Inflammatory macrophage (primary cell): ENCODE results near the gene RIPK1.
"Not testable (repeated sequence)": the region's sequence is repeated elsewhere in the genome, so short reads cannot be mapped to it uniquely, and the experiment has no call there.

Experiments
- DNase-seq, 2 donors: peaks; one replicate each; pipeline ENCODE4 v3.0.0-alpha.2; 2020 to 2022
- total RNA-seq, 18 experiments: gene quantifications; one replicate each; lab custom pipeline; 2026; ENCODE audit warnings: mixed read lengths in 6 of 18, inconsistent platforms in 2 of 18; lab: John Stamatoyannopoulos, UW

The RIPK1 gene
- 44.5 to 195 (median 62.1) reads per million in 18 experiments for total RNA-seq

- peak; percentile 92 to 95 for DNase-seq
Observed at GRCh38 chr6:3068329-3069214, at the start of gene RIPK1. Gene RIPK1 (plus strand): TSS chr6:3068494. CDS start chr6:3076824, 8,330 bp downstream.

- peak; percentile 29 to 33 for DNase-seq
Observed at GRCh38 chr6:3019065-3019464, 49.2 kb upstream of the RIPK1 start.

GRCh38 chr6:3019749-3020320 lies 48.5 kb upstream of the RIPK1 start:
- DNase-seq: no peak

GRCh38 chr6:3020976-3021598 lies 47.2 kb upstream of the RIPK1 start:
- not testable (repeated sequence) for DNase-seq

- peak; percentile 46 to 52 for DNase-seq
Observed at GRCh38 chr6:3022765-3023662, 45.3 kb upstream of the RIPK1 start.

GRCh38 chr6:3023663-3024483 lies 44.4 kb upstream of the RIPK1 start:
- peak; percentile 97 for DNase-seq

GRCh38 chr6:3026791-3027626 lies 41.3 kb upstream of the RIPK1 start:
- DNase-seq: peak; percentile 85 to 87

- DNase-seq: not testable (repeated sequence)
Observed at GRCh38 chr6:3028156-3028555, 40.1 kb upstream of the RIPK1 start.

- DNase-seq: no peak
Observed at GRCh38 chr6:3031857-3032640, 36.2 kb upstream of the RIPK1 start.

GRCh38 chr6:3032986-3033385 lies 35.3 kb upstream of the RIPK1 start:
- DNase-seq: no peak

GRCh38 chr6:3033652-3034051 lies 34.6 kb upstream of the RIPK1 start:
- DNase-seq: no peak

GRCh38 chr6:3035397-3035796 lies 32.9 kb upstream of the RIPK1 start:
- DNase-seq: no peak

GRCh38 chr6:3036861-3037637 lies 31.2 kb upstream of the RIPK1 start:
- no peak for DNase-seq

- peak; percentile 32 to 40 for DNase-seq
Observed at GRCh38 chr6:3037638-3038365, 30.5 kb upstream of the RIPK1 start.

- DNase-seq: no peak
Observed at GRCh38 chr6:3039384-3039783, 28.9 kb upstream of the RIPK1 start.

- no peak for DNase-seq
Observed at GRCh38 chr6:3041147-3041546, 27.1 kb upstream of the RIPK1 start.

GRCh38 chr6:3041606-3042005 lies 26.7 kb upstream of the RIPK1 start:
- DNase-seq: no peak

GRCh38 chr6:3045369-3045768 lies 22.9 kb upstream of the RIPK1 start:
- DNase-seq: no peak
